Type B pancreatic cell (in vitro differentiated cells): ENCODE data around the gene AP2A2. TPM values are rescaled to one million over a fixed set of nuclear protein-coding genes. Genes with fewer than 3 reads are reported as not detected.

Experiments
- DNase-seq: peaks from one replicate; pipeline ENCODE4 v3.0.0; 2021; ENCODE audit warnings: mixed read lengths; ENCODE audit not compliant: unreplicated experiment; ENCODE audit errors: extremely low spot score
- H3K27ac Mint-ChIP-seq: 2 replicates; pipeline ENCODE4 v1.8.0; 2021; ENCODE audit warnings: mild to moderate bottlenecking, mixed read lengths
- H3K27me3 Mint-ChIP-seq: 2 replicates; pipeline ENCODE4 v1.8.0; 2021; ENCODE audit warnings: mixed read lengths
- H3K36me3 Mint-ChIP-seq: 2 replicates; pipeline ENCODE4 v1.8.0; 2021; ENCODE audit warnings: mixed read lengths
- H3K4me1 Mint-ChIP-seq: one replicate; pipeline ENCODE4 v1.8.0; 2021; ENCODE audit warnings: mixed read lengths; ENCODE audit not compliant: unreplicated experiment
- H3K4me3 Mint-ChIP-seq: 2 replicates; pipeline ENCODE4 v1.8.0; 2021; ENCODE audit warnings: mild to moderate bottlenecking, mixed read lengths
- H3K9me3 Mint-ChIP-seq: 2 replicates; pipeline ENCODE4 v1.8.0; 2021; ENCODE audit warnings: mixed read lengths
- total RNA-seq: library from RNA; stranded (reverse); gene quantifications from 2 replicates; pipeline ENCODE4 v1.2.1, GENCODE V29; 2021; ENCODE audit warnings: low replicate concordance
- TF ChIP-seq, protein P1 (sequence below): fragments of 200-600 bp; sonication (generic); conservative IDR thresholded peaks from 2 replicates; pipeline ENCODE4 v1.5.0; 2021; ENCODE audit warnings: antibody characterized with exemption, mild to moderate bottlenecking

The AP2A2 gene
- total RNA-seq, 1 donor from 2014 or later: 109 TPM

DNA sequence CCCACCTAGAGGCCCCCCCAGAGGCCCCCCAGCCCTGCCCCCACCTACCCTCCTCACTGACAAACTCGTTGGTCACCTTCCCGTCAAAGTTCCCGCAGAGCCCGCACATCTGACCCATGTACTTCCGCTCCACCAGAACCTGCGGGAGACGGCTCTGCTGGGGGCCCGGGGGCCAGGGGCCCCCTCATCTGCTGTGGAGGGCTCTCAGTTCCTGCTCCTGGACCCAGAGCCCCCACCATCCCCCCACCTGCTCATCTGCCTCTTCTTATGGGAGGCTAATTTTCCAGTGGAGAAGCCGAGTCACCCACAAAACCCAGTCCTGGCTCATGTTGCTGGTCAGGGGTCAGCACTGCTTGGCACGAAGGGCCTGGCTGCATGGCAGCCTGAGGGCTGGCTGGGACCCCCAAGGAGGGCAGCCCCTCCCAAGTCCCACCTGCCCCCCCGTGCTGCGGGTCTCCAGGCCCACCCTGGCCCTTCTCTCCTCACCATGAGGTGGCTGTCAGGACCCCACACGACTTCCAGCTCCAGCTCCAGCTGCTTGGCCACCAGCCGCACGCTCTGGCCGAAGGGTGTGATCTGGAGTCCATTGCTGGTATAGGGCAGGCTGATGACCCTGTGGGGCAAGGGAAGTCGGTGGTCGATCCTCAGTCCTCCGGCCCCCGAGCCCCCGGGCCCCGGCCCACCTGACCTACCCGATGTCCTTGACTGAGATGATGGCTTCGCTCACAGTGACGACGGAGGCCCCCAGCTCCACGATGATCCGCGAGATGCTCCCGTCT is 105.6 kb downstream of the AP2A2 start:
- no peaks in the 10 kb centered on the region for H3K4me1 Mint-ChIP-seq
- DNase-seq: no peak
- H3K36me3 Mint-ChIP-seq: no peaks in the 10 kb centered on the region
- TF ChIP-seq, protein P1, sequence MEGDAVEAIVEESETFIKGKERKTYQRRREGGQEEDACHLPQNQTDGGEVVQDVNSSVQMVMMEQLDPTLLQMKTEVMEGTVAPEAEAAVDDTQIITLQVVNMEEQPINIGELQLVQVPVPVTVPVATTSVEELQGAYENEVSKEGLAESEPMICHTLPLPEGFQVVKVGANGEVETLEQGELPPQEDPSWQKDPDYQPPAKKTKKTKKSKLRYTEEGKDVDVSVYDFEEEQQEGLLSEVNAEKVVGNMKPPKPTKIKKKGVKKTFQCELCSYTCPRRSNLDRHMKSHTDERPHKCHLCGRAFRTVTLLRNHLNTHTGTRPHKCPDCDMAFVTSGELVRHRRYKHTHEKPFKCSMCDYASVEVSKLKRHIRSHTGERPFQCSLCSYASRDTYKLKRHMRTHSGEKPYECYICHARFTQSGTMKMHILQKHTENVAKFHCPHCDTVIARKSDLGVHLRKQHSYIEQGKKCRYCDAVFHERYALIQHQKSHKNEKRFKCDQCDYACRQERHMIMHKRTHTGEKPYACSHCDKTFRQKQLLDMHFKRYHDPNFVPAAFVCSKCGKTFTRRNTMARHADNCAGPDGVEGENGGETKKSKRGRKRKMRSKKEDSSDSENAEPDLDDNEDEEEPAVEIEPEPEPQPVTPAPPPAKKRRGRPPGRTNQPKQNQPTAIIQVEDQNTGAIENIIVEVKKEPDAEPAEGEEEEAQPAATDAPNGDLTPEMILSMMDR: no peak
- H3K4me3 Mint-ChIP-seq: no peak overlapping the region
- H3K27me3 Mint-ChIP-seq: no peaks in the 10 kb centered on the region
- H3K27ac Mint-ChIP-seq: no peak overlapping the region
- no peaks in the 10 kb centered on the region for H3K9me3 Mint-ChIP-seq

DNA sequence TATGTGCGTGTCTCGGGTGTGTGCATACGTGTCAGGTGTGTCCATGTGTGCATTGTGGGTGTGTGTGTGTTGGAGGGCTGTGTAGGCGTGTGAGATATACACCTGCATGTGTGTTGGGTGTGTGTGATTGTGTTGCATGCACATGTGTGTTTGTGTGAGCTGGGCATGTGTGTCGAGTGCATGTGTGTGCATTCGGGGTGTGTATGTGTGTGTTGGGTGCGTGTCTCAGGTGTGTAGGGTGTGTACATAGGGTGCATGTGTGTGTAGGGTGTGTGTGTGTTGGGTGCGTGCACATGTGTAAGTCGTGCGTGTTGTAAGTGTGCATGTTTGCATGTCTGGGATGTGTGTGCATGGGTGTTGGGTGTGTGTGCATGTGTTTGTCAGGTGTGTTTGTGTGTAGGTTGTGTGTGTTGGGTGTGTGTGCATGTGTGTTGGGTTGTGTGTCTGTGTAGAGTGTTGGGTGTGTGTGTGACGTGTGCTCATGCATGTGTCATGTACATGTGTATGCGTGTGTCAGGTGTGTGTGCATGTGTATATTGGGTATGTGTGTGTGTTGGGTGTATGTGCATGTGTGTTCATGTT is 106.7 kb downstream of the AP2A2 start:
- H3K4me1 Mint-ChIP-seq: no peaks in the 10 kb centered on the region

DNA sequence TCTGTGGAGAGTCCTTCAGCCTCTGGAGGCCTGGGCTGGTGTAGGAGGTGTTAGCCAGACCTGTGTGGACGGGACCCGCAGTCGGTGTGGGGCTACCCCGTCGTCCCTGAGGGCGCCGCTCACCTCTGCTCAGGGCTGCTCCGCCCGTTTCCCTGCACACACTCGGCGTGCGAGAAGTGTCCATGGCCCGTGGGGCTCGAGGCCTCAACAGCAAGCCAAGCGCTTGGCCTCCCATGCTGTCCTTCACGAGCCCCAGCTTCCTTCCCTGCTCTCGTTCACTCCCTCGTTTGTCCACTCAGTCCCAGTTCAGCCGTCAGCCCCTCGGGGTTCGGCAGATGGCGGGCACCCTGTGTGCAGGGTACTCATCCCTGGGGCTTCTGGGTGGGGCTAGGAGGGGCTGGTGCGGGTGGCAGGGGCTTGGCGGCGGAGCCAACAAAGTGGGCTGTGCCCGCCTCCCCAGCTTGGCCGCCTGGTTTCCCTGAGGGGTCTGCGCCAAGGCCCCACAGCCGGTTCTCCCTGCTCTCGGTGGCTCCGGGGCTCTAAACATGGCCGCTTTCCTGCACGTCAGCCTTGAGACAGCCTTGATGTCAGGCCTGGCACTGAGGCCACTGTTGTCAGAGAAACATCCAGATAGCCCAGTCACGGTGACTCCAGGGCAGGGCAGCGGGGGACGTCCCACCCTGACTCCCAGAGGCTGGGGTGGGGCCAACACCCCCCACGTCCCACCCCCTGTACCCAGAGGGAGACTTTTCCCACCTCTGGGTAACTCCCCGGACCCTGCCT is 107.5 kb downstream of the AP2A2 start:
- no peaks in the 10 kb centered on the region for H3K9me3 Mint-ChIP-seq
- no peaks in the 10 kb centered on the region for H3K4me1 Mint-ChIP-seq
- no peaks in the 10 kb centered on the region for H3K36me3 Mint-ChIP-seq
- TF ChIP-seq, protein P1: no peak
- no peak overlapping the region for H3K27ac Mint-ChIP-seq
- no peak for DNase-seq
- no peak overlapping the region for H3K4me3 Mint-ChIP-seq
- no peaks in the 10 kb centered on the region for H3K27me3 Mint-ChIP-seq

More for the DNA sequence above, 106.7 kb downstream of the AP2A2 start:
- Mint-ChIP-seq H3K4me3 (no peak overlapping the region), H3K27ac (no peak overlapping the region), H3K9me3 (no peaks in the 10 kb centered on the region), H3K27me3 (no peaks in the 10 kb centered on the region), H3K36me3 (no peaks in the 10 kb centered on the region)
- no peak for DNase-seq
- TF ChIP-seq, protein P1: no peak

DNA sequence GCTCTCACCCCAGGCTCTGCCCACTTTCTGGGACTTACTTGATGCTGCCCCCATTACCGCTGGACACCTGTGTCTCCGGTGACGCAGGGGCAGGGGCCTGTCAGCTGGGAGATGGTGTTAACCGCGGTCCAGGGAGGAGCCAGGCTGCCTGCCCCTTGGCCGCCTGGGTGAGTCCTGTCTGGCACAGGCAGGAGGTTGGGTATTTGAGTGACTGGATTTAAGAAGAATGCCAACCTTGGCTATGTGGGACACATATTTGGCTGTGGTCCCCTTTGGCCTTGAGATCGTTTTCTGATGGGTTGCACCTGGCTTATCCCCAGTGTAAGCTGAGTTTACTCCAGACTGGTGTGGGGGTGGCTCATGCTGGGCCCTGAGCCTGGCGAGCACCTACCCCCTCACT is 108.3 kb downstream of the AP2A2 start:
- H3K4me3 Mint-ChIP-seq: no peak overlapping the region
- DNase-seq: no peak
- H3K4me1 Mint-ChIP-seq: no peaks in the 10 kb centered on the region
- no peaks in the 10 kb centered on the region for H3K36me3 Mint-ChIP-seq
- H3K27ac Mint-ChIP-seq: no peak overlapping the region
- TF ChIP-seq, protein P1: no peak
- no peaks in the 10 kb centered on the region for H3K9me3 Mint-ChIP-seq
- H3K27me3 Mint-ChIP-seq: peaks cover 1% of the 10 kb centered on the region

DNA sequence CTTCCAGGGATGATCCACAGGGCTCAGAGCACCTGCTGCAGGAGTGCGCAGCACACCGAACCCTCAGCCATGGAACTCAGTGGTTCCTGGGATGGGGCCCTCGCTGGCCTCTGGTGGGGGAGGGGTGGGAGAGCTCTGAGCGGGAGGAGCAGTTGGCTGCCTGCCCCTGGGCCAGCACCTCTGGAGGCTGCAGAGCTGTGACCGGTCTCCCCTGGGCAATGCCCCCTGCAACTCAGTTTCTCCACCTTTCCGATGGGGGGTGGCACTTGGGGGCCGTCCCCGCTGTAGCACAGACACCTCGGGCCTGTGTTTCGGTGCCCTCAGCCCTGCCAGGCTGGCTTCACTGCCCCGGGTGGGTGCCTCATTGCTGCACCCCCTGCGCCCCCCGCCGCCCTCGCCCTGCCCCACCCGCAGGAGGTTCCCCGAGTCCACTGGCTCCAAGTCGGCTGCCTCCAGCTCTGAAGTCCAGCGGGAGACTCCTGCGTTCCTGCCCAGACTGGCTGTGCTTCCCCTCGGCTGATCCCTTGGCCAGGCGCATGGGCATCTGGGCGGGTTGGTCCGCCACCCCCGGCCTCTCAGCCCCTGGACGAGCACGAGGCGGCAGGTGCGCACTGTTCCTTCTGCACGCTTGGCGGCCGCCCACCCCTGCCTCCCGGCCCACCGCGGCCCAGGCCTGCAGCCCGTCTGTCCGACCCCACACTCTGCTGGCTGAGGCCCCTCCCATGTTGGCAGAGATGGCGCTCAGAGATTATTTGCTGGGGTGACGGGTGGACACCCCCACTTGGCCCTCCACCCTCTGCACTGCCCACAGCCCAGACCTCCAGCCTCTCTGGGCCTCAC is 109.0 kb downstream of the AP2A2 start:
- DNase-seq: no peak
- no peaks in the 10 kb centered on the region for H3K4me1 Mint-ChIP-seq
- H3K27me3 Mint-ChIP-seq: peaks cover 3% of the 10 kb centered on the region
- TF ChIP-seq, protein P1: no peak
- H3K9me3 Mint-ChIP-seq: no peaks in the 10 kb centered on the region
- H3K4me3 Mint-ChIP-seq: no peak overlapping the region
- no peaks in the 10 kb centered on the region for H3K36me3 Mint-ChIP-seq
- H3K27ac Mint-ChIP-seq: no peak overlapping the region
